Activated CD8-positive, alpha-beta T cell treated with anti-CD3 and anti-CD28 coated beads for 36 hours (primary cell): ENCODE data around the gene PNPO. TPM values are rescaled to one million over a fixed set of nuclear protein-coding genes. Genes with fewer than 3 reads are reported as not detected.

Experiments
- ATAC-seq: fragments of 200-7000 bp; cut with Tn5 transposase; one replicate; pipeline ENCODE4 v1.10.0; 2021; ENCODE audit warnings: mild to moderate bottlenecking, moderate library complexity
- CTCF ChIA-PET: fragments of 350-600 bp; sonication (Branson Sonifier 250); formaldehyde crosslinking; loops from one replicate; lab custom pipeline; 2021; ENCODE audit warnings: antibody characterized with exemption; lab: Charles Lee
- POLR2A ChIA-PET: fragments of 350-600 bp; sonication (Branson Sonifier 250); formaldehyde crosslinking; loops from one replicate; lab custom pipeline; 2021; ENCODE audit warnings: antibody characterized with exemption; lab: Charles Lee
- DNase-seq: peaks from one replicate; pipeline ENCODE4 v3.0.0-alpha.2; 2020
- H3K27ac Mint-ChIP-seq: one replicate; pipeline ENCODE4 v1.8.0; 2021; ENCODE audit warnings: mild to moderate bottlenecking, mixed read lengths
- H3K27me3 Mint-ChIP-seq: one replicate; pipeline ENCODE4 v1.8.0; 2021; ENCODE audit warnings: mixed read lengths
- H3K36me3 Mint-ChIP-seq: one replicate; pipeline ENCODE4 v1.8.0; 2021; ENCODE audit warnings: low read depth, mixed read lengths
- H3K4me1 Mint-ChIP-seq: one replicate; pipeline ENCODE4 v1.8.0; 2021; ENCODE audit warnings: low read depth, mixed read lengths
- H3K4me3 Mint-ChIP-seq: one replicate; pipeline ENCODE4 v1.8.0; 2021; ENCODE audit warnings: mild to moderate bottlenecking, moderate library complexity, mixed read lengths
- H3K9me3 Mint-ChIP-seq: one replicate; pipeline ENCODE4 v1.8.0; 2021; ENCODE audit warnings: mixed read lengths
- intact Hi-C: fragments of 100-400 bp; cut with micrococcal nuclease; formaldehyde crosslinking; loops from one replicate; pipeline ENCODE4 v1.10.0; 2022
- total RNA-seq, 2 experiments: library from RNA; stranded (reverse); gene quantifications; one replicate each; pipeline ENCODE4 v1.2.3, GENCODE V29; 2021
- TF ChIP-seq, protein P1 (sequence below): fragments of 200-600 bp; IDR thresholded peaks from one replicate; pipeline ENCODE4 v1.8.0; 2022; ENCODE audit warnings: antibody characterized with exemption, mild to moderate bottlenecking

The PNPO gene
- total RNA-seq, 2 experiments from 2014 or later, result 41.0 to 42.7 TPM

DNA sequence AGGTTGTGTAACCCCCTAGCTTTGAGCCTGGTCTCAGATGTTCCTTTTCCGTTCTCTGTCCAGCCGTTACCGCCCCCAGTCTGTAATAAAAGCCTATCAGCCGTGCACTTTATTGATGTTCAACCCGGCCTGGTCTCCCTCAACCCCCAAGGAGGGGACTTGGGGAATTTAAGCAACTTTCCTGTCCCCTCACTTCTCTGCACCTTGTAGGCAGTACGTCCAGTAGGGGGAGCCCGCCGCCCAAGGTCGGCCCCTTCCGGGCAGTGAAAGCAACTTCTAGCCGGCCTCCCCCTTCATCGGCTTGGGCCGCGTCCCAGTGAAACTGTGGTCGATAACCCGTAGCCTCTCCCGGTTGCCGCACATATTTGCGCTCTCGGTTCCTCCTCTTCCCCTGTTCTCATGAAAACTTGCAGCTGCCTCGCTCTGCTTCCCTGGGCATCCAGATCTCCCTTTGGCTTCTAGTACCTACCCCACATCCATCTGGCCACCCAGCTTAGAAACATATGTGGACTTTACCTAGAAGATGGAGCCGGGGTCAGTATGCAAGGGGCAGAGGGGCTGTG lies 7.9 kb downstream of the PNPO start:
- ChIA-PET CTCF (interaction anchor here (0.6 to 16.3 kb wide), 40 partner anchors 8 to 691 kb away, joined by 3 to 284 read pairs (median 4); partner anchors contain the start of genes CDK5RAP3, LRRC46, MRPL10 and PNPO), POLR2A (interaction anchor here (0.7 to 2.7 kb wide), 10 partner anchors 8 to 127 kb away, joined by 3 to 10 read pairs (median 3); partner anchors contain the start of gene PNPO)
- TF ChIP-seq, protein P1, sequence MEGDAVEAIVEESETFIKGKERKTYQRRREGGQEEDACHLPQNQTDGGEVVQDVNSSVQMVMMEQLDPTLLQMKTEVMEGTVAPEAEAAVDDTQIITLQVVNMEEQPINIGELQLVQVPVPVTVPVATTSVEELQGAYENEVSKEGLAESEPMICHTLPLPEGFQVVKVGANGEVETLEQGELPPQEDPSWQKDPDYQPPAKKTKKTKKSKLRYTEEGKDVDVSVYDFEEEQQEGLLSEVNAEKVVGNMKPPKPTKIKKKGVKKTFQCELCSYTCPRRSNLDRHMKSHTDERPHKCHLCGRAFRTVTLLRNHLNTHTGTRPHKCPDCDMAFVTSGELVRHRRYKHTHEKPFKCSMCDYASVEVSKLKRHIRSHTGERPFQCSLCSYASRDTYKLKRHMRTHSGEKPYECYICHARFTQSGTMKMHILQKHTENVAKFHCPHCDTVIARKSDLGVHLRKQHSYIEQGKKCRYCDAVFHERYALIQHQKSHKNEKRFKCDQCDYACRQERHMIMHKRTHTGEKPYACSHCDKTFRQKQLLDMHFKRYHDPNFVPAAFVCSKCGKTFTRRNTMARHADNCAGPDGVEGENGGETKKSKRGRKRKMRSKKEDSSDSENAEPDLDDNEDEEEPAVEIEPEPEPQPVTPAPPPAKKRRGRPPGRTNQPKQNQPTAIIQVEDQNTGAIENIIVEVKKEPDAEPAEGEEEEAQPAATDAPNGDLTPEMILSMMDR, result peak; percentile 95
- no peaks in the 10 kb centered on the region for H3K9me3 Mint-ChIP-seq
- no peaks in the 10 kb centered on the region for H3K27me3 Mint-ChIP-seq
- intact Hi-C loops, result loop anchor here (10.0 kb wide), 1 partner anchor 66 kb away; no protein-coding TSS in a partner anchor
- H3K4me3 Mint-ChIP-seq, result peak overlapping the region; percentile 47
- H3K36me3 Mint-ChIP-seq, result peaks cover 40% of the 10 kb centered on the region
- DNase-seq (peak; percentile 89), ATAC-seq (peak; percentile 64)
- peaks cover 50% of the 10 kb centered on the region for H3K4me1 Mint-ChIP-seq
- peak overlapping the region; percentile 78 for H3K27ac Mint-ChIP-seq

DNA sequence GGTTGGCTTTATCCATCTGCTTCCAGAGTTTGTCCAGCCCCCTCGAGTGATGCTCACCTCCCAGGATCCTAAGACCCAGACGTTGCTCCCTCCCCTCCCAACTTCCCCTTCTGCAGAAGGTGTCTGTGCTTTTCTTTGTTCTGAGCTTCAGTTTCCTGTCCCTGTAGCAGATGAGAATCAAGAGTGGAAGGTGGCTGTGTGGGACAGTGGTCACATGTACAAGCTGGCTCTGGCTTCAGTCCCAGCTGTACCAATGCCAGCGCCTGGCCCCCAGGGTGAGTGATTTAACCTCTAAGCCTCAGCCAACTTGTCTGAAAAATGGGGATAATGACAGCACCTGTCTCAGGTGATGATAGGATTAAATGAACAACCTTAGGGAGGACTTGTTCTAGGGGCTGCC lies 8.6 kb downstream of the PNPO start:
- intact Hi-C loops, result loop anchor here (10.0 kb wide), 1 partner anchor 65 kb away; no protein-coding TSS in a partner anchor
- no peaks in the 10 kb centered on the region for H3K9me3 Mint-ChIP-seq
- H3K4me1 Mint-ChIP-seq, result peaks cover 43% of the 10 kb centered on the region
- no peak overlapping the region for H3K4me3 Mint-ChIP-seq
- TF ChIP-seq, protein P1, result no peak
- ChIA-PET CTCF (interaction anchor here (0.7 to 16.3 kb wide), 34 partner anchors 7 to 690 kb away, joined by 3 to 284 read pairs (median 4); partner anchors contain the start of genes CDK5RAP3, PNPO, PRR15L and SCRN2), POLR2A (interaction anchor here (0.7 to 2.7 kb wide), 8 partner anchors 9 to 97 kb away, joined by 3 to 10 read pairs (median 4); partner anchors contain the start of genes PNPO and SP2)
- no peak for DNase-seq
- peak overlapping the region; percentile 35 for H3K27ac Mint-ChIP-seq
- H3K27me3 Mint-ChIP-seq, result no peaks in the 10 kb centered on the region
- peaks cover 35% of the 10 kb centered on the region for H3K36me3 Mint-ChIP-seq
- no peak for ATAC-seq

DNA sequence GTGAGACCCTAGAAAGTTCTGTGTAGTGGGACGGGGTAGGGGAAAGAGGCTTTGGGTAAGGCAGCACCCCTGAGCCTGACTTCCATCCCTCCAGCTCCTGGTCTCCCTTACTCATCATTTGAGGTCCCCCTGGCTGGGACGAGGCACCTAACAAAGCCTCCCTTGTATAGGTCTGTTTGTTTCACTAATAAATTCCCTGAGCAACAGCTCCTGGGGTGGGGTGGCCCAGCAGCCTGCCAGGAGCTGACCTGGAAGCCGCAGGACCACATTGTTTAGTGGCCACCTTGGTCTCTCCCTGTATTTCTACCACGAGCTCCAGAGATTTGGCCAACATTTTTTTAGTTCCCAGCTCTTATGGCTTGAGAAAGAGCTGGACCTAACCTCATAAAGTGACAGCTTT lies 9.1 kb downstream of the PNPO start:
- no peak overlapping the region for H3K27ac Mint-ChIP-seq
- ChIA-PET CTCF (interaction anchor here (0.7 to 16.3 kb wide), 19 partner anchors 9 to 689 kb away, joined by 3 to 284 read pairs (median 8); partner anchors contain the start of genes CDK5RAP3, PNPO and SCRN2), POLR2A (interaction anchor here (0.7 to 2.7 kb wide), 5 partner anchors 9 to 55 kb away, joined by 3 to 10 read pairs (median 7); partner anchors contain the start of genes PNPO and SP2)
- H3K36me3 Mint-ChIP-seq, result peaks cover 30% of the 10 kb centered on the region
- H3K4me3 Mint-ChIP-seq, result no peak overlapping the region
- ATAC-seq (no peak), DNase-seq (no peak)
- intact Hi-C loops, result no loop called here
- H3K9me3 Mint-ChIP-seq, result no peaks in the 10 kb centered on the region
- peaks cover 38% of the 10 kb centered on the region for H3K4me1 Mint-ChIP-seq
- TF ChIP-seq, protein P1, result no peak
- H3K27me3 Mint-ChIP-seq, result no peaks in the 10 kb centered on the region

DNA sequence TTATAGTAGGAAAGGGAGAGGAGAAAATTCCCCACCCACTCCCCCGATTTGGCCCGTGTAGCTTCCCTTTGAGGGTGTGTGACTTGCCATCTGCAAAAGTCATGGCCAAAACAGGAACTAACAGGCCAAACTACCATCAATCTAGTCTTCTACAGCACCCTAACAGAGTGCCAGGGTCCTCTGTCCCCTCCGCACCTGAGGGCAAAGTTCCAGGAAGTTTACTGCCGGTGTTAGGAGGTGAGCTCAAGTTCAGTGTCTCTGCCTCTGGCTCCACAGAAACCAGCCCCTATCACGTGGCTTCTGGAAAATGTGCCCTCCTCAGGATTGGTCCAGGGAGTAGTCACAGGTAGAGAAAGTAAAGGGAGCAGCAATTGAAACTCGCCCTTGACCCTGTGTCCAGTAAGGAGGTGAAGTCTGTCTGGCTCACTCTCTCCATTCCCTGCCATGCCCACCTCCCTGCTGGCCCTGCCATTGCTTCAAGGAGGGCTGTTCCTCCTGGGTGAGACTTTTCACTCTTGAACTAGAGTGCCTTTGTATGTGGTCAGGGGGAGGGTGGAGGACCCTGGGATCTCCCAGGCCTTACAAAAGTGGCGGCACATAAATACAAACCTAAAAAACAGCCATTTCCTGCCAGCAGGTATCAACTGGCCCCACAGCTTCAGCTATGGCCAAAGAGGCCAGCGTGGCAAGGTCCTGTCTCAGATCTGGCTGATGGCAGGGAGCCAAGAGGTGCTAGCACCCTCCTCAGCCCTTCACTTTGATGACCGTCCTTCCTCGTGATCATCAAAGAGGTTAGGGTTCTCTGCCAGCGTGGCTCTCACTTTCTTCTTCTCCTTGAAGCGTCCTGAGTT lies 11.0 kb downstream of the PNPO start:
- TF ChIP-seq, protein P1, result no peak
- POLR2A ChIA-PET, result interaction anchor here (0.6 to 1.4 kb wide), 2 partner anchors 10 to 249 kb away, joined by 3 to 4 read pairs; no protein-coding TSS in a partner anchor
- ATAC-seq (no peak), DNase-seq (no peak)
- Mint-ChIP-seq H3K4me3 (no peak overlapping the region), H3K27me3 (no peaks in the 10 kb centered on the region), H3K36me3 (peaks cover 13% of the 10 kb centered on the region), H3K9me3 (no peaks in the 10 kb centered on the region), H3K27ac (no peak overlapping the region), H3K4me1 (peaks cover 23% of the 10 kb centered on the region)
- CTCF ChIA-PET, result interaction anchor here (0.7 to 16.3 kb wide), 6 partner anchors 8 to 73 kb away, joined by 3 to 284 read pairs (median 23); partner anchors contain the start of genes CDK5RAP3 and PNPO
- intact Hi-C loops, result no loop called here
